ENCODE results near the gene GABRE.
"Not testable (repeated sequence)": the region's sequence is repeated elsewhere in the genome, so short reads cannot be mapped to it uniquely, and the experiment has no call there.

GABRE gene

DNA sequence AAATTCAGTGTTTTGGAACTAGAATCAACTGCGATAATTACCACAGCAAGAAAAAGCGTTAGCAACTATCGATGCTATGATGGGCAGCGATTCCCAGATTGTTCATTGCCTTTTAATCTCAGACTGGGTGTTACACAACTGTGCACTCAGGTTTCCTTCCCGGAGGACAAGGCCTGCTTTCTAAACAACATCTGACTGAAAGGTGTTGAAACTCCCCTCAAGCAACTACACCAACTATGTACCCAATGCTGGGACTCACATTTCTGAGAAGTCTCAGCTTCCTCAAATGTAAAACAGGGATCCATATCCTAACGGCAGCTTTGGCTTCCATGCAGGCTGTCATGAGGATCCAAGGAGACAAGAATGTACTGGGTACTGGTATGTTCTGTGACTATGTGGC is 8.2 kb downstream of the GABRE start:
- no peak for DNase-seq

DNA sequence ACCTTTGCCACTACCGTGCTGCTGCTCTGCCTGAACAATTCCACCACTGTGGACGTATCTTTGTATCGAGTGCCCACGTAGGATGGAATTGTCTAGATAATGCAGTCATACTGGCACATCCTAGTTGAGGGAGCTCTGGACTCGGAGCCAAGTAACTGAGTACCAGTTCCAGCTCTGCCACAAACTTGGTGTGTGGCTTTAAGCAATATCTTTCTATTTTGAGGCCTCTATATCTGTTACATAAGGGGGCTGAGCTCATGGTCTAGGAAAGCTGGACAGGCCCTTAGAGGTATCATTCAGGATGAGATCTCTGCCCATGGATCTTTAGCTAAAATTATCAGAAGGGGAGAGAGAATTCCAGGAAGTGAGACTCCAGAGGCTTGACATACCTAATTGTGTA is 12.4 kb downstream of the GABRE start:
- no peak for DNase-seq

DNA sequence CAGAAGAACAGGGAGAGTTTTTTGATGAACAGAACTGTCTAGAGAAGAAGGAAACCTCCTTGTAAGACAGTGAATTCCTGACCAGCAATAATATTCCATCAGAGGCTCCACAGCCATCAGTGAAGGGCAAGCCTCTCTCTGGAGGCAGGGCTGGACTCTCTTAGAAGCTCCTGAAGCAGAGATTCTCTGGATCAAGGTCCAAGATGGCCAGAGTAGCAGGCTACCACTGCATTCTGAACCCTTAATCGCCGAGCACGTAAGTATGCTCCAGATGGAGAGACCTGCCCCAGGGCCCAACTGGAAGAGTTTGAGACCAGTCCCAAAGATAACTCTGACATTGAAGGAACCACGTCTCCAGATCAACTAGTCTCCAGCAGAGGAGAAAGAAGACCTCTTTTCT is 16.4 kb downstream of the GABRE start:
- no peak for DNase-seq

DNA sequence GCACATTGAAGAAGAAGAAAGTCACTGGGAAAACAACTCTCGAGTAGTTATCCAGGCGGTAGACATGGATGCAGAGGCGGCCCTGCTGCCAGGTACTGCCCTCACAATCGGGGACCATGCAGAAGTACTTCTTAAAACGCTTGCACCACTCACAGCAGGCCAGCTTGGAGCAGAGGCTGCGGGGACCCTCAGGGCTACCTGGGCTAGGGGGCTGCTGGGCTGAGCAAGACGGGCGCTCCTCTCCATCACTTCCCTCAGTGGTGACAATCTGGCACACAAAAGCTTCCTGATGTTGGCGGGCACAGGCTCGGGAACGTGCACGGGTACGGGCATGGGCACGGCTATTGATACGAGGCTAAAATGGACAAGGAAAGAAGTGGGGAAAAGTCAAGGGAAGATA is 19.7 kb downstream of the GABRE start:
- DNase-seq, result no peak

DNA sequence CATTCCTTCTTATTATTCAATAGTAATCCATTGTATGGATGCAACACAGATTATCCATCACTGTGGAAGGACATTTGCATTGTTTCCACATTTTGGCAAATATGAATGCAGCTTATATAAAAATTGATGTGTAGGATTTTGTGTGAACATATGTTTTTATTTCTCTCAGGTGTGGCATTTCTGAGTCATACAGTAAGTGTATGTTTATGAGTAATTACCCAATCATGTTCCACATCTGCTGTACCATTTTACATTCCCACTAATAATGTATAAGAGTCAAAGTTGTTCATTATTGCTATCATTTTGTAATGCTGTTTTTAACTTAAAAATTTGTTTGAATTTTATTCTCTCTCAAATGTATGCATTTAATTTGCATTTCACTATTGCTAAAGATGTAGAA is 36.3 kb downstream of the GABRE start:
- no peak for DNase-seq

DNA sequence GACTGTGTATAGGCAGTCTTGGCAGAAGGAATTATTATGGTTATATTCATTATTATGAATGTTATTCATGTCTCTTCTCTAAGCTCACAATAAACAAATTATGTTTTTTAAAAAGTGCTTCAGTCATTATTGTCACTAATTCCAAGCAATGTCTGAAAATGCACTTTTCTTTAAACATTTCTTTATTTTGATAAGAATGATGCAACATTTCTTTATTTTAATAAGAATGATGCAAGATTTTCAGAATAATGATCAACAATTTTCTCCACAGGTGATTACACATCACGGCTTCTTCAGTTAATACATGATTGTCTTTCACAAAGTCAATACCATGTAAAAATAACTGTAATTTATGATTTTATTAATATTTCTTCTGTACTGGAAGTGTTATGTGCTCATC is 39.1 kb downstream of the GABRE start:
- no peak for DNase-seq

DNA sequence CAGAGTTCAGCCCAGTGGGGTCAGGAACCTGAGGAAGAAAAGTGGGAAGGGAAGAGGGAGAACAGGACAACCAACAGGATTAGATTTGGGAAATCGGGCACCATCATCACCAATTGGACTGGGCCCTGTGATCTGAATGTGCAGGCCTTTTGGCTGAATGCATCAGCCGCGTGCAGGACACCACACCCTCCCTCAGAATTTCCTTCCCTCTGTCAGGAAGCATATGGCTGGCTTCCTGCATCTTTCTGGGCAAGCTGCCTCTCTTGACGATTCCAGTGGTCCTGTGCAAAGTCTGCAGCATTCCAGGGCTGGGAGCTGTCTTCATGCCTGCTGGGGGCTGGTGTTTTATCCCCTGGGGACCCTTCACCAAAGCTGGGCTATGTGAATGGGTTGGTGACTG is 45.4 kb downstream of the GABRE start:
- DNase-seq, result no peak

DNA sequence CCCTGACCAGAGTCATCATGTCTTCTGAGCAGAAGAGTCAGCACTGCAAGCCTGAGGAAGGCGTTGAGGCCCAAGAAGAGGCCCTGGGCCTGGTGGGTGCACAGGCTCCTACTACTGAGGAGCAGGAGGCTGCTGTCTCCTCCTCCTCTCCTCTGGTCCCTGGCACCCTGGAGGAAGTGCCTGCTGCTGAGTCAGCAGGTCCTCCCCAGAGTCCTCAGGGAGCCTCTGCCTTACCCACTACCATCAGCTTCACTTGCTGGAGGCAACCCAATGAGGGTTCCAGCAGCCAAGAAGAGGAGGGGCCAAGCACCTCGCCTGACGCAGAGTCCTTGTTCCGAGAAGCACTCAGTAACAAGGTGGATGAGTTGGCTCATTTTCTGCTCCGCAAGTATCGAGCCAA is 50.8 kb downstream of the GABRE start:
- DNase-seq, result no peak

DNA sequence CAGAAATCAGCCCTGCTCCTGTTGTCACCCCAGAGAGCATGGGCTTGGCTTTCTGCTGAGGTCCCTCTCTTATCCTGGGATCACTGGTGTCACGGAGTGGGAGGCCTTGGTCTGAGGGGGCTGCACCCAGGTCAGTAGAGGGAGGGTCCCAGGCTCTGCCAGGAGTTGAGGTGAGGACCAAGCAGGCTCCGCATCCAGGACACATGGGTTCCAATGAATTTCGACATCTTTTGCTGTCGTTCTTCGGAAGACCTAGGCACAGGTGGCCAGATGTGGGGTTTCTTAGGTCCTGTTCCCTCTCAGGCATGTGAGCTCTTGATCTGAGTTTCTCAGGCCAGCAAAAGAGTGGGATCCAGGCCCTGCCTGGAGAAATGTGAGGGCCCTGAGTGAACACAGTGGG is 51.8 kb downstream of the GABRE start:
- DNase-seq, result no peak

DNA sequence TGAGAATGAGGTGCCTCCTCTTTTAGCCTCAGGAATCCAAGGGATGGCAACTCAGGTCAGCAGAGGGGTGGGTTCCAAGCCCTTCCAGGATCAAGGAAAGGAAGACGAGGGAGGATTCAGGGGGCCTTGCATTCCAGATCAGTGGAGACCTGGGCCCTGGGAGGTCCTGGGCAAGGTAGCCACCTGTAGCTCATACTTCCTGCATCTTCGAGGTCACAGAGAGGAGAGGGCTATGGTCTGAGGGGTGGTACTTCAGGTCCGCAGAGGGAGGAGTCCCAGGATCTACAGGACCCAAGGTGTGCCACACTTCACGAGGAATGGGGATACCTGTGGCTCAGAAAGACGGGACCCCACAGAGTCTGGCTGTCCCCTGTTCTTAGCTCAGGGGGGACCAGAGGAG is 52.6 kb downstream of the GABRE start:
- no peak for DNase-seq

DNA sequence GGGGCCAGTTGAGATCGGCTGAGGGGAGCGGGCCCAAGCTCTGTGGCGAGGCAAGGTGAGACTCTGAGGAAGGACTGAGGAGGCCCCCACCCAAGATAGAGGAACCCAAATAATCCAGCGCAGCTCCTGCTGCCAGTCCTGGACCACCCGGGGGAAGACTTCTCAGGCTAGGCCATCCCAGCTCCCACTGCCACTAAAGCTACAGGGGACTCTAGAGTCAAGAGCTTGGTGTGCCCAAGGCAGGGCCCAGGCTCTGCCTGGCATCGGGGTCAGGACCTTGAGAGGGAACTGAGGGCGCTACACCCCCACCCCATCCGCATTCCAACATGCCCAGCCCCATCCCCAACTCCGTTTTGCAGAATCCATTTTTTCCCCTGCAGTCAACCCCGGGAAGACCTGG is 53.2 kb downstream of the GABRE start:
- DNase-seq, result no peak

DNA sequence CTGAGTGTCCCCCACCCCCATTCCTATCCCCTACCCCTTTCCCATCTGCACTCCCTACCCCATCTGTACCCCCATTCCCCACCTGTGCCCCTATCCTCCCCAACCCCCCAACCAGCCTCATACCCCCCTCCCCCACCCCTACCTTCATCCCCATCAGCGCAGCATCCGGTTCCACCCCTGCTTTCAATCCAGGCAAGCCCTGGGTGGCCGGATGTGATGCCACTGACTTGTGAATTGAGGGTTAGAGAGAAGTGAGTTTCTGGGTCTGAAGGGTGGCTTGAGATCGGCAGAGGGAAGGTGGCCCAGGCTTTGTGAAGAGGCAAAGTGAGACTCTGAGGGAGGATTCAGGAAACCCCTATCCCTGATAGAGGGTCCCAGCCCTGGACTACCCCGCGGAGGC is 53.9 kb downstream of the GABRE start:
- no peak for DNase-seq

DNA sequence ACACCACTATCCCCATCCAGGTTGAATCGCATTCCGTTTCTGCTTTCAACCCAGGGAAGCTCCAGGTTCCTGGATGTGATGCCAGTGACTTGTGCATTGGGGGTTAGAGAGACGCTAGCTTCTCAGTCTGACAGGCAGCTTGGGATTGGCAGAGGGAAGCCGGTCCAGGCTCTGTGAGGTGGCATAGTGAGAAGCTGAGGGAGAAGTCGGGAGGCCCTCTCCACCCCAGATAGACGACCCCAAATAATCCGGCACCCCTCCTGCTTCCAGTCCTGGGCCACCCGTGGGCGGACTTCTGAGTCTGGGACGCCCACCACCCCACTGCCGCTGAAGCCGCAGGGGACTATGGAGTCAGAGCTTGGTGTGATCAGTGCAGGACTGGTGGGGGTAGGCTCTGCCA is 54.4 kb downstream of the GABRE start:
- no peak for DNase-seq

DNA sequence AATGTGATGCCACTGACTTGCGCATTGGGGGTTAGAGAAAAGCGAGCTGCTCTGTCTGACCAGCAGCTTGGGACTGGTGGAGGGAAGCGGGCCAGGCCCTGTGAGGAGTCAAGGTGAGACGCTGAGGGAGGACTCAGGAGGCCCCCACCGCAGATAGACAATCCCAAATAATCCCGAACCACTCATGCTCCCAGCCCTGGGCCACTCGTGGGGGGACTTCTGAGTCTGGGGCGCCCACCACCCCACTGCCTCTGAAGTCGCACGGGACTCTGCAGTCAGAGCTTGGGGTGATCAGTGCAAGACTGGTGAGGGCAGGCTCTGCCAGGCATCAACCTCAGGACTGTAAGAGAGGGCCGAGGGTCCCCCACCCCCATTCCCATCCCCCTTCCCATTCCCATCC is 54.9 kb downstream of the GABRE start:
- no peak for DNase-seq

DNA sequence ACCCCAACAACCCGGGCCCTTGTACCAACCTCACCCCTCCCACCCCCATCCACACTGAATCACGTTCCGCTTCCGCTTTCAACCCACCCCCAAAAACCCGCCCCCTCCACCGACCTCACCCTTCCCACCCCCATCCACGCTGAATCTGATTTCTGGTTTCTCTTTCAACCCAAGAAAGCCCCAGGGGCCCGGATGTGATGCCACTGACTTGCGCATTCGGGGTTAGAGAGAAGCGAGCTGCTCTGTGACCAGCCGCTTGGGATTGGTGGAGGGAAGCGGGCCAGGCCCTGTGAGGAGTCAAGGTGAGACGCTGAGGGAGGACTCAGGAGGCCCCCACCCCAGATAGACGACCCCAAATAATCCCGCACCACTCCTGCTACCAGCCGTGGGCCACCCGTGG is 55.7 kb downstream of the GABRE start:
- DNase-seq, result not testable (repeated sequence)

DNA sequence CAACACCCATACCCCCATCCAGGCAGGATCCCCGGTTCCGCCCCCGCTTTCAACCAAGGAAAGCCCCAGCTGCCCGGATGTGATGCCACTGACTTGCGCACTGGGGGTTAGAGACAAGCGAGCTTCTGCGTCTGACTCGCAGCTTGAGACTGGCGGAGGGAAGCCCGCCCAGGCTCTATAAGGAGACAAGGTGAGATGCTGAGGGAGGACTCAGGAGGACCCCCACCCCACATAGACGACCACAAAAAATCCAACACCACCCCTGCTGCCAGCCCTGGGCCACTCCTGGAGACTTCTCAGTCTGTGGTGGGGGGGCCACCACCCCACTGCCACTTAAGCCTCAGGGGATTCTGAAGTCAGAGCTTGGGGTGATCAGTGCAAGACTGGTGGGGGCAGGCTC is 61.7 kb downstream of the GABRE start, which contains the start of gene MAGEA4:
Gene MAGEA4 (plus strand): TSS at position 110 of the 400 bp plus-strand sequence. CDS start 10,776 bp downstream, outside the sequence.
- DNase-seq, result no peak

DNA sequence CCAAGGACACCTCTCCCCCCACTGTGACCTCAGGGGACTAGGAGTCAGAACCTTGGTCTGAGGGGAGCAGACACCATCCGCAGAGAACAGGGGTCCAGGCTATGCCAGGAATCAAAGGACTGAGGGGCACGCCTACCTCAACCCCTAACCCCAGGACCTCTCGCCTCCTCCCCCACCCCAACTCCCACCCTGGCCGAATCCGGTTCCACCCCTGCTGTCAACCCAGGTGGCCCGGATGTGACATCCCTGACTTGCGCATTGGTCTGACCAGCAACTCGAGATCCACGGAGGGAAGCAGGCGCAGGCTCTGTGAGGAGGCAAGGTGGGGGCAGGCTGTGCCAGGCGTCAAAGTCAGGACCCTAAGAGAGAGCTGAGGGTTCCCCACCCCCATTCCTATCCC is 62.3 kb downstream of the GABRE start:
- DNase-seq, result no peak

DNA sequence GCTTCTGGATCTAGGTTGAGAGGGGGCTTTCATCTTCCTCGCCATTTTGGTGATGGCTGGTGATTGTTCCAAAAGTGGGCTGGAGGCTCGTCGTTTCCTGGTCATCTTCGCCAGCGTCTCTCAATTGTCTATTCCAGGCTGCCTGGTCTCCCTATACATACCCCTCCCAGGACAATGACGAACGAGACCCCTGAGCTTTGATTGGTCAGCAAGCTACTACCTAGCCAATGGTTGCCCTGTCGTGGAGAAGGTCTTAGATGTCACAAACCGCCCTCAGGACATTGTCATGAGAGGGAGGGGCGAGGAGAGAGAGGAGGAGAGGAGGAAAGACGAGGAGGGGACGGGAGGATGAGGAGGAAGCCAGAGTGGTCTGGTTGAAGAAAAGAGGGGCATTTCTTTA is 69.5 kb downstream of the GABRE start:
- DNase-seq, result no peak
